ELR (cell line): ENCODE data around the gene CHRNA4.
"Not testable (repeated sequence)": the region's sequence is repeated elsewhere in the genome, so short reads cannot be mapped to it uniquely, and the experiment has no call there.

Experiments used
- DNase-seq: peaks from one replicate; pipeline ENCODE4 v3.0.0-alpha.2; 2015; ENCODE audit warnings: low read depth

The CHRNA4 gene

GRCh38 chr20:63308218-63308911, 52.8 kb downstream of the CHRNA4 start:
- DNase-seq: no peak

- no peak for DNase-seq
Measured at GRCh38 chr20:63307538-63308217, 53.5 kb downstream of the CHRNA4 start.

GRCh38 chr20:63306673-63307537, 54.2 kb downstream of the CHRNA4 start:
- DNase-seq: no peak

GRCh38 chr20:63305933-63306672, 55.0 kb downstream of the CHRNA4 start:
- DNase-seq: not testable (repeated sequence)

GRCh38 chr20:63305393-63305792, 55.8 kb downstream of the CHRNA4 start:
- DNase-seq: no peak

GRCh38 chr20:63303095-63303666, 58.0 kb downstream of the CHRNA4 start:
- DNase-seq: no peak

GRCh38 chr20:63301671-63302070, 59.5 kb downstream of the CHRNA4 start:
- DNase-seq: no peak

GRCh38 chr20:63298731-63299312, 62.3 kb downstream of the CHRNA4 start:
- DNase-seq: no peak

- DNase-seq: no peak
Measured at GRCh38 chr20:63297796-63298572, 63.2 kb downstream of the CHRNA4 start.

GRCh38 chr20:63297371-63297781, 63.8 kb downstream of the CHRNA4 start:
- no peak for DNase-seq

GRCh38 chr20:63296531-63297299, 64.4 kb downstream of the CHRNA4 start:
- DNase-seq: no peak

- DNase-seq: no peak
Measured at GRCh38 chr20:63295846-63296245, 65.3 kb downstream of the CHRNA4 start.

GRCh38 chr20:63295422-63295821, 65.7 kb downstream of the CHRNA4 start:
- no peak for DNase-seq

- DNase-seq: no peak
Measured at GRCh38 chr20:63295018-63295417, 66.1 kb downstream of the CHRNA4 start.

GRCh38 chr20:63294536-63294900, 66.6 kb downstream of the CHRNA4 start:
- no peak for DNase-seq

GRCh38 chr20:63293871-63294535, 67.1 kb downstream of the CHRNA4 start:
- no peak for DNase-seq

GRCh38 chr20:63293456-63293855, 67.7 kb downstream of the CHRNA4 start:
- no peak for DNase-seq
